ENCODE measurements around the gene ANO4.

GRCh38 chr12:101087920-101088319 is 293.3 kb downstream of the ANO4 start:
- TF ChIP-seq CTCF (IDR thresholded peaks at IDR 0.05; ENCODE audit: low read depth, low read length) (no peak), MAX (IDR thresholded peaks at IDR 0.05; ENCODE audit: low read depth, low read length) (no peak), POLR2A (IDR thresholded peaks at IDR 0.05; ENCODE audit: extremely low read depth, insufficient read length) (no peak), MYC (IDR thresholded peaks at IDR 0.05; ENCODE audit: low read depth, low read length) (no peak)

Measured in NB4 (cell line).